Measurements from ENCODE around the gene SEC24B.
"Not testable (repeated sequence)": the region's sequence is repeated elsewhere in the genome, so short reads cannot be mapped to it uniquely, and the experiment has no call there.

The SEC24B gene

DNA sequence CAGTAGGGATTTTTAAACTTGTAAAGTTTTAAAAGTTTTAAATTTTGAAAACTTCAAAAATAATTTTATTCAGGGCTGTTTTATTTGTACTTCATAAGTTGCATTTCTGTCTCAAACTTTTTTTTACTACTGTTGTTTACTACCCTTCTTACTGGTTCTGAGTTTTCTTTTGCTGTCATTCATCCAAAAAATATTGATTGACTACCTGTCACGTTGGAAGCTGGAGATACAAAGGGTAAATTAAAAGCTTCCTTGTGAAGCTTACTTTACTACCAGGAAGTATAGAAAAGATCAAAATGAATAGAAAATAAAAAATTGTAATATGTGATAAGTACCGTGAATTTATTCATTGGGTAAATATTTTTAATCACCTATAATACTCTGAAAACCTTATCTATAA, 77.1 kb downstream of the SEC24B start:
- Histone ChIP-seq H3K4me1 (ENCODE audit: control insufficient read depth in 2 of 2, insufficient read depth in 1 of 2, low read depth in 1 of 2, low read length in 2 of 2) (no peaks in the 10 kb centered on the region), H3K23ac (ENCODE audit: low read depth, low read length, poor library complexity) (no peak overlapping the region), H3K27ac (replicated peaks; ENCODE audit: low read length) (no peak overlapping the region), H3K27me3 (ENCODE audit: control insufficient read depth in 3 of 3, insufficient read depth in 3 of 3, low read depth in 1 of 3, low read length in 3 of 3) (no peaks in the 10 kb centered on the region), H3K4me3 (ENCODE audit: low read length in 2 of 2) (no peak overlapping the region), H3K14ac (ENCODE audit: low read length) (no peak overlapping the region), H2AFZ (ENCODE audit: low read length) (no peak overlapping the region), H2BK12ac (ENCODE audit: low read length) (no peak overlapping the region), H2BK5ac (ENCODE audit: low read length) (no peak overlapping the region), H3K4me2 (ENCODE audit: insufficient read depth, low read length, poor library complexity, severe bottlenecking) (no peak overlapping the region), H4K8ac (ENCODE audit: low read depth, low read length) (no peak overlapping the region), H3K4ac (ENCODE audit: low read length) (no peak overlapping the region), H2BK120ac (ENCODE audit: low read depth, low read length) (no peak overlapping the region), H2AK5ac (ENCODE audit: low read depth, low read length) (no peak overlapping the region), H3K36me3 (replicated peaks in 1 of 2; ENCODE audit: control insufficient read depth in 2 of 2, insufficient read depth in 2 of 2, low read length in 2 of 2) (peaks cover 4 to 94% of the 10 kb centered on the region in 2 donors), H2BK15ac (ENCODE audit: low read length) (no peak overlapping the region), H3K9ac (ENCODE audit: low read depth, low read length, poor library complexity) (no peak overlapping the region), H3K79me1 (ENCODE audit: low read depth, low read length) (no peaks in the 10 kb centered on the region), H3K9me3 (replicated peaks in 1 of 2; ENCODE audit: control insufficient read depth in 2 of 2, insufficient read depth in 1 of 2, low read depth in 1 of 2, low read length in 2 of 2) (peaks cover 0 to 2% of the 10 kb centered on the region in 2 donors), H4K91ac (ENCODE audit: low read depth, low read length, poor library complexity) (no peak overlapping the region), H3K18ac (ENCODE audit: low read length) (no peak overlapping the region)
- DNase-seq (ENCODE audit: low spot score), result no peak
- no CpG with 5 or more reads among the region's 2 CpGs for WGBS, 2 donors (ENCODE audit: extremely low coverage in 2 of 2, insufficient read length in 2 of 2, insufficient replicate concordance in 1 of 2)

- peaks cover 4 to 94% of the 10 kb centered on the region in 2 donors for H3K36me3 ChIP-seq (replicated peaks in 1 of 2; ENCODE audit: control insufficient read depth in 2 of 2, insufficient read depth in 2 of 2, low read length in 2 of 2)
- H3K14ac ChIP-seq (ENCODE audit: low read length), result no peak overlapping the region
- no peaks in the 10 kb centered on the region for H3K79me1 ChIP-seq (ENCODE audit: low read depth, low read length)
- H2BK5ac ChIP-seq (ENCODE audit: low read length), result no peak overlapping the region
- no peak overlapping the region for H3K4me2 ChIP-seq (ENCODE audit: insufficient read depth, low read length, poor library complexity, severe bottlenecking)
- no peak overlapping the region for H3K9ac ChIP-seq (ENCODE audit: low read depth, low read length, poor library complexity)
- H3K27ac ChIP-seq (replicated peaks; ENCODE audit: low read length), result no peak overlapping the region
- WGBS, 2 donors (ENCODE audit: extremely low coverage in 2 of 2, insufficient read length in 2 of 2, insufficient replicate concordance in 1 of 2), result no CpG with 5 or more reads among the region's 2 CpGs
- no peak overlapping the region for H2BK15ac ChIP-seq (ENCODE audit: low read length)
- no peak overlapping the region for H2AFZ ChIP-seq (ENCODE audit: low read length)
- H3K4me3 ChIP-seq (ENCODE audit: low read length in 2 of 2), result no peak overlapping the region
- no peak for DNase-seq (ENCODE audit: low spot score)
- H3K18ac ChIP-seq (ENCODE audit: low read length), result no peak overlapping the region
- no peak overlapping the region for H4K8ac ChIP-seq (ENCODE audit: low read depth, low read length)
- H3K23ac ChIP-seq (ENCODE audit: low read depth, low read length, poor library complexity), result no peak overlapping the region
- H3K4ac ChIP-seq (ENCODE audit: low read length), result no peak overlapping the region
- H2BK12ac ChIP-seq (ENCODE audit: low read length), result no peak overlapping the region
- H2AK5ac ChIP-seq (ENCODE audit: low read depth, low read length), result no peak overlapping the region
- H4K91ac ChIP-seq (ENCODE audit: low read depth, low read length, poor library complexity), result no peak overlapping the region
- H3K4me1 ChIP-seq (ENCODE audit: control insufficient read depth in 2 of 2, insufficient read depth in 1 of 2, low read depth in 1 of 2, low read length in 2 of 2), result no peaks in the 10 kb centered on the region
- no peaks in the 10 kb centered on the region for H3K27me3 ChIP-seq (ENCODE audit: control insufficient read depth in 3 of 3, insufficient read depth in 3 of 3, low read depth in 1 of 3, low read length in 3 of 3)
- no peak overlapping the region for H2BK120ac ChIP-seq (ENCODE audit: low read depth, low read length)
- H3K9me3 ChIP-seq (replicated peaks in 1 of 2; ENCODE audit: control insufficient read depth in 2 of 2, insufficient read depth in 1 of 2, low read depth in 1 of 2, low read length in 2 of 2), result no peaks in the 10 kb centered on the region
These were observed 77.8 kb downstream of the SEC24B start for GRCh38 chr4:109511414-109511813.

DNA sequence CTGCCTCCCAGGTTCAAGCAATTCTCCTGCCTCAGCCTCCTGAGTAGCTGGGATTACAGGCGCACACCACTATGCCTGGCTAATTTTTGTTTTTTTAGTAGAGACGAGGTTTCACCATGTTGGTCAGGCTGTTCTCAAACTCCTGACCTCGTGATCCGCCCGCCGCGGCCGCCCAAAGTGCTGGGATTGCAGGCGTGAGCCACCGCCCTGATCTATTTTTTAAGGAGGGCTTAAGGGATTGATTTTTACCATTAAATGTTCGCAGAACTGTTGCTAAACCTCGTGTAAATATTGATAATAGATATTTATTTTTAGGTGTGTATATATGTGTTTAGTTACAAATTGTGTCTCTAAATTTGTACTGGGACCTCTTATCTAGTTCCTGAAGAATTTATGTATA, 79.8 kb downstream of the SEC24B start:
- not testable (repeated sequence) for H2AK5ac ChIP-seq (ENCODE audit: low read depth, low read length); H3K4me1 ChIP-seq (ENCODE audit: control insufficient read depth in 2 of 2, insufficient read depth in 1 of 2, low read depth in 1 of 2, low read length in 2 of 2); H3K4ac ChIP-seq (ENCODE audit: low read length); H2BK5ac ChIP-seq (ENCODE audit: low read length); H2BK12ac ChIP-seq (ENCODE audit: low read length); H2BK15ac ChIP-seq (ENCODE audit: low read length); DNase-seq (ENCODE audit: low spot score); H3K14ac ChIP-seq (ENCODE audit: low read length); H4K91ac ChIP-seq (ENCODE audit: low read depth, low read length, poor library complexity); H3K4me2 ChIP-seq (ENCODE audit: insufficient read depth, low read length, poor library complexity, severe bottlenecking); H2BK120ac ChIP-seq (ENCODE audit: low read depth, low read length); H3K23ac ChIP-seq (ENCODE audit: low read depth, low read length, poor library complexity); H3K27me3 ChIP-seq (ENCODE audit: control insufficient read depth in 3 of 3, insufficient read depth in 3 of 3, low read depth in 1 of 3, low read length in 3 of 3); H2AFZ ChIP-seq (ENCODE audit: low read length); H3K27ac ChIP-seq (replicated peaks; ENCODE audit: low read length); H3K9ac ChIP-seq (ENCODE audit: low read depth, low read length, poor library complexity); H3K4me3 ChIP-seq (ENCODE audit: low read length in 2 of 2); H3K9me3 ChIP-seq (replicated peaks in 1 of 2; ENCODE audit: control insufficient read depth in 2 of 2, insufficient read depth in 1 of 2, low read depth in 1 of 2, low read length in 2 of 2); H3K18ac ChIP-seq (ENCODE audit: low read length); H4K8ac ChIP-seq (ENCODE audit: low read depth, low read length); H3K79me1 ChIP-seq (ENCODE audit: low read depth, low read length)
- peaks cover 7 to 94% of the 10 kb centered on the region in 2 donors for H3K36me3 ChIP-seq (replicated peaks in 1 of 2; ENCODE audit: control insufficient read depth in 2 of 2, insufficient read depth in 2 of 2, low read length in 2 of 2)
- no CpG with 5 or more reads among the region's 12 CpGs for WGBS, 2 donors (ENCODE audit: extremely low coverage in 2 of 2, insufficient read length in 2 of 2, insufficient replicate concordance in 1 of 2)

- H3K4ac ChIP-seq (ENCODE audit: low read length), result no peak overlapping the region
- no peak overlapping the region for H3K23ac ChIP-seq (ENCODE audit: low read depth, low read length, poor library complexity)
- H3K9me3 ChIP-seq (replicated peaks in 1 of 2; ENCODE audit: control insufficient read depth in 2 of 2, insufficient read depth in 1 of 2, low read depth in 1 of 2, low read length in 2 of 2), result peaks cover 0 to 14% of the 10 kb centered on the region in 2 donors
- no peaks in the 10 kb centered on the region for H3K4me1 ChIP-seq (ENCODE audit: control insufficient read depth in 2 of 2, insufficient read depth in 1 of 2, low read depth in 1 of 2, low read length in 2 of 2)
- no peak overlapping the region for H4K91ac ChIP-seq (ENCODE audit: low read depth, low read length, poor library complexity)
- H2BK120ac ChIP-seq (ENCODE audit: low read depth, low read length), result no peak overlapping the region
- peaks cover 24 to 95% of the 10 kb centered on the region in 2 donors for H3K36me3 ChIP-seq (replicated peaks in 1 of 2; ENCODE audit: control insufficient read depth in 2 of 2, insufficient read depth in 2 of 2, low read length in 2 of 2)
- H2BK5ac ChIP-seq (ENCODE audit: low read length), result no peak overlapping the region
- no peaks in the 10 kb centered on the region for H3K27me3 ChIP-seq (ENCODE audit: control insufficient read depth in 3 of 3, insufficient read depth in 3 of 3, low read depth in 1 of 3, low read length in 3 of 3)
- H2AFZ ChIP-seq (ENCODE audit: low read length), result no peak overlapping the region
- H3K4me2 ChIP-seq (ENCODE audit: insufficient read depth, low read length, poor library complexity, severe bottlenecking), result no peak overlapping the region
- no peak overlapping the region for H3K14ac ChIP-seq (ENCODE audit: low read length)
- H4K8ac ChIP-seq (ENCODE audit: low read depth, low read length), result no peak overlapping the region
- H2BK12ac ChIP-seq (ENCODE audit: low read length), result no peak overlapping the region
- H3K9ac ChIP-seq (ENCODE audit: low read depth, low read length, poor library complexity), result no peak overlapping the region
- H2AK5ac ChIP-seq (ENCODE audit: low read depth, low read length), result no peak overlapping the region
- H3K79me1 ChIP-seq (ENCODE audit: low read depth, low read length), result no peaks in the 10 kb centered on the region
- no peak overlapping the region for H2BK15ac ChIP-seq (ENCODE audit: low read length)
- H3K27ac ChIP-seq (replicated peaks; ENCODE audit: low read length), result no peak overlapping the region
- no peak for DNase-seq (ENCODE audit: low spot score)
- H3K18ac ChIP-seq (ENCODE audit: low read length), result no peak overlapping the region
- no peak overlapping the region for H3K4me3 ChIP-seq (ENCODE audit: low read length in 2 of 2)
These were observed 98.6 kb downstream of the SEC24B start for GRCh38 chr4:109532182-109532581.
